Activated CD4-positive, alpha-beta T cell treated with anti-CD3 and anti-CD28 coated beads, Interleukin-2, Interleukin-6, amounts not matched to agents 100 ng/mL and 50 ng/mL, durations not matched to agents 16 hours and 8 hours (primary cell): Measurements from ENCODE around the gene CTTN.
"Not testable (repeated sequence)": the region's sequence is repeated elsewhere in the genome, so short reads cannot be mapped to it uniquely, and the experiment has no call there.

Experiments used
- DNase-seq: peaks from one replicate; pipeline ENCODE4 v3.0.0-alpha.2; 2020

CTTN gene

DNA sequence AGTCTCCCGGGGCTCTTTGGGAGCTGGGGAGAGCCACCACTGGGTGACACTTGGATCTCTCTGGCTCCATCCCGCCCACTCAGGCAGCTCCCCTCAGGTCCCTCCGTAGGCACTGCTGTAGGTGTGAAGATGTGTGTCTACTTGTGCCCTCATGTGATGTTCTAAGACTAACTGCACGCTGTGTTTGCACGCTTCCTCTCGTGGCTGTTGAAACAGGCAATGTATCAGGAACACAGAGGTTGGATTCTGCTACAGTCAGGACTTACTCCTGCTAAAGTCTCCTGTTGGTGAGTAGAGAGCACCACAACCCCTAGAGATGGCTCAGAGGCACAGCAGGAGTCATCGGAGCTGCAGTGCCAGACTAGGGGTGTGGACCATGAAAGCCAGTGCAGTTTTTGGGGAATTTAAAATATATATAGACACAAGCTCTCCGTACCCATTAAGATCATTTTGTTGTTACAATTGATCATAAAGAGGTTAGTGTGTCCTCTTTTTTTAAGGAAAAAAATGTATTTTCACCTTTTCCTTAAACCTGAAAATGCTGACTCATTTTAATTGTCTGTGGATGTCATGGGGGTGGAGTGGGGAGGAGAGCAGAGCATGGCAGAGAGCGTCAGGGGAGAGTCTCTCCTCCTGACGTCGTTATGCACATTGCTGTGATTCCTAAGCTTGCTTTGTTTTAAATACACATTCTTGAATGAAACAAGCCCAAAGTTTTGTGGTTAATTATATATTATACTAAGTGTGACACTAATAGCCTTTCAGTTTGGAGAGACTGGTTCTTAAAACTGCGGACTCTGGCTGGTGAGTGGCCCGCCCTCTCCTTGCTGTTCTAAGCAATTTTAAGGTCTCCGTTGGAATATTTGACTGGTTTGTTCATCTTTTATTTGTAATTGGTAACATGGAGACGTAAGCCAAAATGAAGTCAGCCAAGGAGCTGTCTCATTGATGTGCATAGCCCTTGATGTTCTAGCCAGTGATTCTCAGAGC, 16.2 kb upstream of the CTTN start:
- no peak for DNase-seq

DNA sequence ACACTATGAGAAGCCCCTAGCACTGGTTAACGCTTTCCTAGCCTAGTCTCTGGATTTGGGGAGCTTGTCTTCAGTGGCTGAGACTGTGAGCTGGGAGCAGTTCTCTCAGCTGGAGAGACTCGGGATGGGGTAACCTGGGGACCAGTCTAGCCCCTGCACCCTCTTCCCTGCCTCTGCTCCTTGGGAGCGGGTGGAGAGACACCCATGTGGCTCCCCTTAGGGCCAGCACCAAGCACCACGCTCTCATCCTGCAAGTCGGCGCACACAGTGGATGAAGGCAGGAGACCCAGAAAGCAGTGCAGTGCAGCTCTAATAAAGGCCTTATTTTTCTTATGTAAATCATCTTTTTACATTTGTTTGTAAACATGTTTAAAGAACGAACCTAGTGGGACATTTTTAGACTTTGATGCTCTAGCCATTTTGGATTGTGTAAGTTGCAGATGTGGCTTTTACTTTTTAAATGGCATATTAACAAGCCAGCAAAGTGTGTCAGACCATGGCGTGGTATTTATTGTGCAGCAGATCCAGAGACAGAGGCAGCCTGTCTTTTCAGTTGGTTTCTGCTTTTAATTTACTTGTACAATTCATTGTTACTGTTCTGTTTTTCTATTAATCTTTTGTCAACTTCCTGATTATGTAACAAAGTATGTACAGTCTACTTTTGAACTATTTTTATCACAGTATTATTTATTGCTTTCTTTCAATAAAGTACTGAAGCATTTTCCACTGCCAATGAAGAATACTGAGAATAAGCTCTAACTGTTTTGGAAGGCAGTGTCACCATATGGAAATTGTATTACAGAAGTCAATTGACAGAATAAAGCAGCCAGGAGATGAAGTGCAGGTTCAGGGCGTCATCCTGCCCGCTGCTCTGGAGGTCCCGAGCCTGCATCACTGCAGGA, 14.4 kb upstream of the CTTN start:
- DNase-seq = no peak

GRCh38 chr11:70384566-70385152, 13.7 kb upstream of the CTTN start:
- DNase-seq = no peak

DNA sequence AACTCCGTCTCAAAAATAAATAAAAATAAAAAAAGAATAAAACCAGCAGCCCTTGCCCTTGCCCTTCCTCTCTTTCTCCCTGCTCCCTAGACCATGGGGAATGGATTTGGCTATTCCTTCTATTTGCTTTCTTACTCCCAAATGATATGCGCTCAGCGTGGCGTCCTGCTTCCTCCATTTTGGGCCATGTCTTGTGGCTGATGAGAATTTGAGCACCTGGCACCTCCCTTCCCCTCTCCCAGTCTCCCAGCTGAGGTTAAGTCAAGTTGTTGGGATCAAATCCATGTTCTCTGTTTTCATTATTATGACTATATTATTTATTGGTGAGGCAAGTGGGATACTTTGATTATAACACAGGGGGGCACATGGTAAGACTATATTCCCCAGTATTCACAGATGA, 10.8 kb upstream of the CTTN start:
- no peak for DNase-seq

DNA sequence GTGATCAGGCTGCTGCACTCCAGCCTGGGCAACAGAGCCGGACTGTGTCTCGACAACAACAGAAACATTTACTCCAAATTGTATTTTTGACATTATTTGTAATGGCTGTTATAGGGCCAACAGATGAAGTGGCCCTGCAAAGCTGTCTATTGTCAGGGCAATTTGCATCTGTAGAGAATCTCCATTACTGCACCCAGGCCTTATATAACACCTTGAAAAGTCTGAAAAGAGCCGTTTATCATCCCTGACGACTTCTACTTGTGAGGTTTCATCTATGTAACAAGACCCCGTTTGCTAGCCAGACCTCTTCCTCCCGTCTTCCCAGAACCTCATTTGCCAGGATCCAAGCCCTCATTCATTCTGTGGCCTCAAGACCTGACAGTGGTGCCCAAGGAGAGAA, 9.1 kb upstream of the CTTN start:
- no peak for DNase-seq

DNA sequence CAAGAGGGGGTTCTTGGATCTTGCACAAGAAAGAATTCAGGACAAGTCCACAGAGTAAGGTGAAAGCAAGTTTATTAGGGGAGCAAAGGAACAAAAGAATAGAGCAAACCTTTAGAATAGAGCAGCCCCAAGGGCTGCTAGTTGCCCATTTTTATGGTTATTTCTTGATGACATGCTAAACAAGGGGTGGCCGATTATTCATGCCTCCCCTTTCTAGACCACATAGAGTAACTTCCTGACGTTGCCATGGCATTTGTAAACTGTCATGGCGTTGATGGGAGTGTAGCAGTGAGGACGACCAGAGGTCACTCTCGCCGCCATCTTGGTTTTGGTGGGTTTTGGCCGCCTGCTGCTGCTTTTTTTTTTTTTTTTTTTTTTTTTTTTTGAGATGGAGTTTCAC, 7.4 kb upstream of the CTTN start:
- DNase-seq = not testable (repeated sequence)

DNA sequence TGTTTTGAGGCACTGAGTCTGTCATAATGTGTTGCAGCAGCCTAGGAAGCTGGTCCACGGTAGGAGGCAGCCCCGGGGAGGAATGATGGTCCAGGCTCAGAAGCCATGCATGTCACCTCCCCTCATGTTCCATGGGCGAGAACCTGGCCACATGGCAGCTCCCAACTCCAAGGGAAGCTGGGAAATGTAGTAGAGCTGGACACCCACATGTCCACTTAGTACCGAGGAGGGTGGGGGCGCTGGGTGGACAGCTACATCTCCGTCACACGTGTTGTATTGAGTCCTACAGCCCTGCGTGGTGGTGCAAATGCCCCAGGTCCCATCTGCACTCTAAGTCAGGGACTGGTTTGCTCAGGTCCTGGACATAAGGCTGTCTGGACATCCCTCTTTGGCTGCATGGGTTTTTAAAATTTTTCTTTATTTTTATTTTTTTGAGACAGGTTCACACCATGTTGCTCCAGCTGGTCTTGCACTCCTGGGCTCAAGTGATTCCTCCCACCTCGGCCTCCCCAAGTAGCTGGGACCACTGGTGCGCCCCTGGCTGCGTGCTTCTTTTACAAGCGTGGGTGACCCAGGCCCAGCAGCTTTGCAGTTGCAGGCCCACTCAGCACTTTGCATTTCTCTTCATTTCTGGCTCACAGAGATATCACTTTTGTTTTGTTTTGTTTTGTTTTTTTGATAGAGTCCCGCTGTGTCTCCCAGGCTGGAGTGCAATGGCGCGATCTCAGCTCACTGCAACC, 3.9 kb upstream of the CTTN start:
- no peak for DNase-seq

- no peak for DNase-seq
Measured at GRCh38 chr11:70397336-70397982, 870 bp upstream of the CTTN start.

DNA sequence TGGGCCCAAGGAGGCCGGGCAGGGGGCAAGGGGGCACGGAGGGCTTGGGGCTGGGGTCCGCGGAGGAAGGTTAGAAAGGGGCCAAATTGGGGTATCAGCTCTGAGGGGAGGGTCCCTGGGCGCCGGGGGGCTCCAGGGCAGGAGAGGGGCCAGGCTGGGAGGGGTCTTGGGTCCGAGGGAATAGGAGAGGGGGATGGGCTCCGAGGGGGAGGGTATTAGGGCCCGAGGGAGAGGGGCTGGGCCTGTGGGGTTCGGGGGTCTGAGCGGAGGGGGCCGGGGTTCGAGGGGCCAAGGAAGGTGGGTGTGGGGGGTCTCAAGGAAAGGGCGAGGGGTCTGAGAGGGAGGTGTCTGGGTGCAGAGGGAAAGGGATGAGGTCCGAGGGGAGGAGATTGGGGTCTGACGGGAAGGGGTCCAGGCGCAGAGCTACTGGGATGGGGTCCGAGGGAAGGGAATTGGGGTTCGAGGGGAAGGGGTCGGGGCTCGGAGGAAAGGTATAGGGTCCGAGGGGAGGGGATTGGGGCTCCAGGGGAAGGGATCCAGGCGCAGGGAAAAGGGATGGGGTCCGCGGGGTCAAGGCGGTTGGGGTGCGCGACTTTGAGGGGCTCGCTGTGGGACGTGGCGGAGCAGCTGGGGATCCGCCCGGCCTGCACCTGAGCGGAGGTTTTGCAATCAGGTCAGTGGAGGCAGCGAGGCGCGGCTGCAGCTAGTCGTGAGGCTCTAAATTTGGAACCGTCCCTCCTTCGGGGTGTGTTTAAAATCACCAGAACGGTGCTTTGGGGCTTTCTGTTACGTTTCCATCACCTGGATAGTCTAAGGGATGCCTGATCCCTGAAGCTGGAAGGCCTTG, 728 bp downstream of the CTTN start:
- no peak for DNase-seq

DNA sequence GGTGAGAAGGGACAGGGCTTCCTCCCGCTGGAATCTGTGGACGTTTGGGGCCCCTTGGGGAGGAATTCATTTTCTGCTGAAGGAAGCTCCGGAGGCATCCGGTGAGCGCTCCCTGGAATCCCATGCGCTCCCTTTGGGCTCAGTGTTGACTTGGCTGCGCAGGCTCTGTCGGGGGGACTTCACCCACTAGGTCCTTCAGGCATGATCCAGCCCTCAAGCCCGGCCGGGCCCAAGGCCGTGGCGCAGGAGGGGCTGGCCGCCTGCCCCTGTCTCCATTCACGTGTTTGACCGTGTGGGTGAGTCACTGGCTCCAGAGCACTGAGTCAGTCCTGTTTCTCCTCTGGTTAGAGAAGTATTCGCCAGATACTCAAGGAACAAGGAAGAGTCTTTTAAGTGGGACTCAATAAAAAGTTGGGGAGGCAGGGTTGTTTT, 1.4 kb downstream of the CTTN start:
- no peak for DNase-seq

DNA sequence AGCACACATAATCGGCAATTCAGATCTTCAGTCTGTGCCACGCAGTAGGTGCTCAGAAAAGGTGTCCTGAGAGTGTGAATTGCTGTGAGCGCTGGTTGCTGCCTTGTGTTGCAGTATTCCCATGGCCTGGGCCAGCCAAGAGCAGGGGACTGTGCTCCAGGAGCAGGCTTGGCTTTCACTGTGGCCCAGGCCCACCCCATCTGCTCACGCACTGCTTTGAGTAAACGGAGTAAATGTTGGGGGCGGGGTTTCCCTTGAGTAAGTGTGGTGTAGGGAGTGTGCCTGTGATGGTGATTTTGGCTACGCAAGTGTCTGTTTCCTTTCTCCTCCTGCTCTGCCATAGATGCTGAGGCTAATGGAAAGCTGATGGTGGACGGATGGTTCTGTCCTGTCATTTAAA, 2.3 kb downstream of the CTTN start:
- no peak for DNase-seq

DNA sequence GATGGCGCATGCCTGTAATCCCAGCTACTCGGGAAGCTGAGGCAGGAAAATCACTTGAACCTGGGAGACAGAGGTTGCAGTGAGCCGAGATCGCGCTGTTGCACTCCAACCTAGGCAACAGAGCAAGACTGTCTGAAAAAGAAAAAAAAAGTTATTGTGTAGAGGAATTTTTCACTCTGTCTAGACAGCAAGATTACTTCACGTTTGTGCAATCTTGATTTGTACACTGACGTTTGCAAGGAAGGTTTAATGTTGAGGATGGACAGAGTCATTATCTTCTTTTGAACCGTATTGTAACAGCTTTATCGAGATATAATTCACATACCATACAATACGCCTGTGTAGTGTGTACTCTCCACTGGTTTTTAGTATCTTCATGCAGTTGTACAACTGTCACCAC, 3.7 kb downstream of the CTTN start:
- DNase-seq = no peak

DNA sequence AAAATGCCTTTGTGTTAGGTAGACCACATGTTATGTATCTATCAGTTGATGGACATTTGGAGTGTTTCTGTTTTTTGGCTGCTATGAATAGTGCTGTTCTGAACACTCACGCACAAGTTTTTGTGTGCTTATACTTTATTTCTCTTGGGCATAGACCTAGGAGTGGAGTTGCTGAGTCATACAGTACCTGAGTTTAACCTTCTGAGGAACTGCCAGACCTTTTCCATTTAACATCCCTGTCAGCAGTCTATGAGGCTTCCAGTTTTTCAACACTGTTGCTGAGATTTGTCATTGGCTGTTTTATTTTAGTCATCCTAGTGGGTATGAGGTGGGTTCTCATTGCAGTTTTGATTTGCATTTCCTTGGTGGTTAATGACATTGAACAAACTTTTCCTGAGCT, 4.4 kb downstream of the CTTN start:
- DNase-seq = peak; percentile 28

- no peak for DNase-seq
Measured at GRCh38 chr11:70404244-70404643, 5.9 kb downstream of the CTTN start.

DNA sequence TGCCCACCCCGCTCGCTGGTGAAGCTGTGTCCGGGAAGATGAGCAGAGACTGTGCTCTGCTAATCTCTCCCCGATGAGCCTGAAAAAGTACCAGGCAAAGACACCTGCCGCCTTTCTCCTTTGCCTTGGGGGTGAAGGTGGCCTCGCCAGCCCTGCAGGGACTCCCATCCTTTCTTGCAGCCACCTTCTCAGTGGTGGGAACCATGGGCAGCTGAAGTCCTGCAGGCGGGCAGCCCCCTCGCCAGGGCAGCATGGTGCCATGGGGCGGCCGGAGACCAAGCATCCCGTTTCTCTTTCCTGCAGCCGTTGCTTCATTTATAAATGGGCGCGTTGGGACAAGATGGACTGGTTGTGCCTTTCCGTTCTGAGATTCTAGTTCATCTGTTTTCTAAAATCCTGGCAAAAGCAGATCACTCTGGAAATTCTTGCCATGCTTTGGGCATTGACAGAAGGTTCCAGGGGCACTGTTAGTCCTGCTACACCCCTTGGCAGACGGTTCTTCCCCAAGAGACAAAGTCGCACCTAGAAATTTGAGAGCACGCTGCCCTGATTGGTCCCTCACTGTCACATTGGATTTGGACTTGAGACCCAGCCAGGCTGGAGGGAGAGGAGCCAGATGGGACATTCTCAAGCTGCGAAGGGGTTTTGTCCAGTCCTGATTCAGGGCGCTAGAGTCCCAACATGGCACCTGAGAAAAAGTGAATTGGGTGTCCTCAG, 7.5 kb downstream of the CTTN start:
- DNase-seq = no peak

GRCh38 chr11:70407121-70407520, 8.8 kb downstream of the CTTN start:
- DNase-seq = no peak

DNA sequence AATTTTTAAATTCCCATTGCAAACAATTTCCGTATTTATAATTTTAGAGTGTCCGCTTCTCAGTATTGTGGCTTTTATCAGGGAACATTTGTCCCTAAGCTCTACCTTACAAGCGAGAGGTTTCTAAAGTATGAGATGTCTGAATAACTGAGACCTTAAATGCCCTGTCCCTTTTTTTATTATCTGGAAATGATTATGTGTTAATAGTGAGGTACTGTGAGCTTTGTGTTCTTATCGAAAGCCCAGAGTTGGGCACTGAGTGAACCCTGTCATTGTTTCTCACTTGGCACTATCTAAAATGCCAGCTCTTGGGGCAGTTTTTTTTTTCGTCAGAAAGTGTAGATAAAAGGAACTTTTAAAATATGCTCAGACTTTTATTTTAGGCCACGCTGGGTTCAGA, 9.5 kb downstream of the CTTN start:
- DNase-seq = no peak

DNA sequence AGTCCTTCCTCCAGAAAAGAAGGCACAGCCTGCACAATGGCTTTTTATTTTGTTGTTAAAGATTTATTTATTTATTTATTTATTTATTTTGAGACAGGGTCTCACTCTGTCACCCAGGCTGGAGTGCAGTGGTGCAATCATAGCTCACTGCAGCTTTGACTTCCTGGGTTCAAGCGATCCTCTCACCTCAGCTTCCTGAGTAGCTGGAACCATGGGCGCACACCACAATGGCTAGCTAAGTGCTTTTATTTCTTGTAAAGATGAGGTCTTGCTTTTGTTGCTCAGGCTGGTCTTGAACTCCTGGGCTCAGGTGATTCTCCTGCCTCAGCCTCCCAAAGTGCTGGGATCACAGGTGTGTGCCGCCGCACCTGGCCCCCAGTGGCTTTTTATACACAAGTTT, 10.0 kb downstream of the CTTN start:
- not testable (repeated sequence) for DNase-seq

DNA sequence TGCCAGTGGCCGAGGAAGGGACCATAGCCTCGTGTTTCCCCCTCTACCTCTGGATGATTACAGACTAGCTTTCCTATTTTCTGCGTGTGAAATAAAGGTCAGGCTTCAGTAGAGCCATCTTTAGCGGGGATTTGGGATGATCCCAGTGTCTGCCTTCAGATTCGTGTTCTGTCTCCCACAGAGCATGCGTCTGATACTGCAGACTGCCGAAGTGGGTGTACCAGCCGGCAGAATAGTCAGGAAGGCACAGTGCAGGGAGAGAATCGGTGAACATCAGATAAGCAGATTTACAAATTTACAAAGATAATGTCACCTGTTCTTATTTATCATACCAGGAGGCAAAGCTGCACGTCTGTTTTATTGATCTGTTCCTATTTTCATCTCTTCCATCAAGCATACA, 11.1 kb downstream of the CTTN start:
- no peak for DNase-seq

DNA sequence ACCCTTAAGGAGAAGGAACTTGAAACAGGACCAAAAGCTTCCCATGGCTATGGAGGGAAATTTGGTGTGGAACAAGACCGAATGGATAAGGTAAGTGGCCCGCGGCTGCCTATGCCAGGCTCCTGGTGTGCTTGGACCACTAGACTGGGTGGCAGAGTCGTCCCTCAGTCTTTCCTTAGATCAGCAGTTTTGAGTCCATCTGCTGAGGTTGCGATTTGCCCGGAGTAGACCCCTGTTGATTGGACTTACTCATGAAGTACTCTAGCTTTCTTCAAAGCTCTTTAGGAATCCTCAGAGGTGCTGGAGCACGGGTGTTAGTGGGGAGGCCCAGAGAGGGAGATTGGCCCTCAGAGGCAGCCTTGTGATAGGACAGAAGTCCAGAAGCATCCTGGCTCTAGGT, 11.5 kb downstream of the CTTN start:
- DNase-seq = no peak
